Right lobe of liver (tissue), 4 donors: ENCODE results near the gene RMC1.

Experiments
- CTCF ChIP-seq, 4 donors: fragments of 200-600 bp in 3 of 4; fragments of 450-650 bp in 1 of 4; IDR thresholded peaks; one replicate each; pipeline versions ENCODE4 v1.5.1 to v1.8.0; 2016 to 2022; ENCODE audit warnings: antibody characterized with exemption in 4 of 4, mild to moderate bottlenecking in 2 of 4
- POLR2A ChIP-seq: fragments of 450-650 bp; IDR thresholded peaks from one replicate; pipeline ENCODE4 v1.6.1; 2017; ENCODE audit warnings: antibody characterized with exemption, mild to moderate bottlenecking
- donor health status: DM: no; HTN: no; CAD: no.
- donor health status: DM: no; HTN: no; CAD: no.
- donor health status: DM: no; HTN: yes; CAD: no.

- TF ChIP-seq CTCF (IDR thresholded peaks at IDR 0.05) (no peak), POLR2A (no peak)
Measured at GRCh38 chr18:23523429-23524212, 20.3 kb downstream of the RMC1 start.
